ENCODE data around the gene CPSF3.
"Not testable (repeated sequence)": the region's sequence is repeated elsewhere in the genome, so short reads cannot be mapped to it uniquely, and the experiment has no call there.

The CPSF3 gene

DNA sequence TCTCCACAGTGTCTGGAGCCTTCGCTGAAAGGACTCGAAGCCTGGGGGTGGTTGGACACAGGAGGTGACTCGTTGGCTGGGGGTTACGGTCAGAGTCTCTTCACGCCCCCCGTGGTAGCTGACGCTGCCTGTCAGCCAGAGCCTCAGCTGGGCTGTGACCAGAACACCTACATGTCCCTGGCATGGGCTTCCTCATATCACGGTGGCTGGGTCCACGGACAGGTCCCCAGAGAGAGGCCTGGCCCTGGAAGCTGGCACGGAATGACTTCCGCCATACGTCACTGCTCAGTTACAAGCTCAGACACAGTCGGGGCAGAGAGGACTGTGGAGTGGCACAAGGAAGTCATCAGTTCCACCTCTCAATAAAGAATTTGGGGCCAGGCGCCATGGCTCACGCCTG lies 28.6 kb upstream of the CPSF3 start:
- no peak for DNase-seq (ENCODE audit: low spot score)

DNA sequence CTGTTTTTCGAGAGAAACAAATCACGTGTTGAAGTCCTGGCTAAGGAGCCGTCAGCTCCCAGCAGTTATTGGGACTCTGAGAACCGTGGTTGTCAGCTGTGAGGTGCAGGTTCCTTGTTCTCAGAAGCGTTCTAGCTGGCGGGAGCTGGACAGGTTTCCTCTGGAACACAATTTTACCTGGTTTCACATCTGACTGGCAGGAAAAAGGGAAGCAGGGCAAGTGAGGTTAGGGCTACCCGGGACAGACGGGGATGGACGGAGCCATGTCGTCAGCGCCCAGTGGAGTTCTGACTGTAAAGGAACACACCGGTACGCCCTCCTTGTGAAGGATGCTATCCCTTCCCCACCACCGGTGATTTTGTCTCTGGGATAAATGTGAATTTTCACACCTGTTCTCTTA lies 26.3 kb upstream of the CPSF3 start:
- DNase-seq (ENCODE audit: low spot score) = no peak

DNA sequence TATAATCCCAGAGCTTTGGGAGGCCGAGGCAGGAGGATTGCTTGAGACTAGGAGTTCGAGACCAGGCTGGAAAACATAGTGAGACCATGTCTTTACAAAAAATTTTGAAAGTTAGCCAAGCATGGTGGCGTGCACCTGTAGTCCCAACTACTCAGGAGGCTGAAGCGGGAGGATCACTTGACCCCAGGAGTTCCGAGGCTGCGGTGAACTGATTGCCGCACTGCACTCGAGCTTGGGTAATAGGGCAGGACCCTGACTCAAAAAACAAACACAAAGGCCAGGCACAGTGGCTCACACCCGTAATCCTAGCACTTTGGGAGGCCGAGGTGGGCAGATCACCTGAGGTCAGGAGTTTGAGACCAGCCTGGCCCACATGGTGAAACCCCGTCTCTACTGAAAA lies 25.2 kb upstream of the CPSF3 start:
- DNase-seq (ENCODE audit: low spot score) = not testable (repeated sequence)

DNA sequence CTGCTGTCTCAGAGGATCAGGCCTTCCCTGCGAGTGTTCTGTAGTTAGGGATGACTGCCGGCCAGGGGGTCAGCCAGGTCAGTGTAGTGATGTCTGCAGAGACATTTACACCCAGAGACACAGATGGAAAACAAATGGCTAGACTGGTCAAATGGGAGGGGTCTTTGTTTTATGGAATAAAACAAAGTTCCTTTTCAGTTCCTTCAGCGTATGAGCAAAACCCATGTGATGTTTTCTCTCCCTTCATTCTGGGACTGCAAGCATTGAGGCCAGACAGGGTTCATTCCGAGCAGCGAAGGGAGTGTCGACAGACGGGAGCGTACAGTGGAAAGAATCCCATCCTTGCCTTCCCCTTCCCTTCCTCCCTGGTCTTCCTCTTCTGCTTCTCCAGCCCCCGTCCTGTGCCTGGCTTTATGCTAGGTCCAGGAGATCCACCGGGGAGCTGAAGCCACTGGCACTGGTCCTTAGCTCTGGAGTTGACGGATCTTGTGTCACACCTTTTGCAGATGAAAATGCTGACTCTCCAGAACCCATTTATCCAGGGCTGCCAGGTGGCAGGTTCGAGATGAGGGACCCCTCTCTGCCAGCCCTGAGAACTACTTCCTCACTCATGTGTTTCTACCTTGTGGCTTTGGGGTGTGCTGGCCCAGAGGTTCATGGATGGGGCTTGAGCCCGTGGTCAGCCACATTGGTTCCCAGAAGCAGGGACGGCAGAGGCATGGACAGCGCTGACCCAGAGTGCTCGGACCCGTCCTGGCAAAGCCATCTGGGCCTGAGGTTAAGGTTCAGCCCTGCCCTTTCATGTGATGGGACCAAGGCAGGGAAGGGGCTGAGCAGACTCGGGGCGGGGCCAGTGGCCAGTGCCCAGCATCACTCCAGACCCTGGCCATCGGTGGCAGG lies 24.3 kb upstream of the CPSF3 start:
- no peak for DNase-seq (ENCODE audit: low spot score)

DNA sequence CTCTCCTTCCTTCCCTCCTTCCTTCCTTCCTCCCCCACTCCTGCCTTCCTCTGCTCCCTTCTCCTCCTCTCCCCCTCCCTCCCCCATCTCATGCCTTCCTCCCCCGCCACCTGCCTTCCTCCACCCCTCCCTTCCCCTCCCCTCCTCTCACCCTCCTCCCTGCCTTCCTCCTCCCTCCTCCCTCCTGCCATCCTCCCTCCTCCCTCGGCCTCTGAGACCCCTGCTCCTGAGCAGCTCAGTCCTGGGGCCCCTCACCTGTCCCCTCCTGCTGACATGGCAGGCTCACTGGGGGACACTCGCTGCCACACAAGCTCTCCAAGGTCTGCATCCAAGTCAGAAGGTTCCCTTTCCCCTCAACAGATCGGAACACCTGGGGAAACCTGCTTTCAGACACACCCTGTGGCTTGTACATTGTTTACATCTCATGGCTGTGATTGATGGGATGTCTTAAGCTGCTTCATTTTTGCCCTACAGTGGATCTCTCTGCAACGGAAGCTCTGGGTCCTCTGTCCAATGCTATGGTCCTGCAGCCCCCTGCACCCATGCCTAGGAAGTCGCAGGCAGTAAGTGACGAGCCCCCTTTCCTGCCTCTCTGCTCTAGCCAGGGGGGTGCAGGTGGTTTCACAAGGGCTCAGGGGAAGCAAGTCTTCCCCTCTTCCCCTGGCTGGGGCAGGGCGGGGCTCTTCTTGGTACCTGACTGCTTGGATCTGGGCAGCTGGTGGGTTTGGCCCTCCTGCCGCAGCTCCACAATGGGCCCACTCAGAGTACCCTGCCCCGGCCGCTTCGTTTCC lies 23.0 kb upstream of the CPSF3 start:
- no peak for DNase-seq (ENCODE audit: low spot score)

DNA sequence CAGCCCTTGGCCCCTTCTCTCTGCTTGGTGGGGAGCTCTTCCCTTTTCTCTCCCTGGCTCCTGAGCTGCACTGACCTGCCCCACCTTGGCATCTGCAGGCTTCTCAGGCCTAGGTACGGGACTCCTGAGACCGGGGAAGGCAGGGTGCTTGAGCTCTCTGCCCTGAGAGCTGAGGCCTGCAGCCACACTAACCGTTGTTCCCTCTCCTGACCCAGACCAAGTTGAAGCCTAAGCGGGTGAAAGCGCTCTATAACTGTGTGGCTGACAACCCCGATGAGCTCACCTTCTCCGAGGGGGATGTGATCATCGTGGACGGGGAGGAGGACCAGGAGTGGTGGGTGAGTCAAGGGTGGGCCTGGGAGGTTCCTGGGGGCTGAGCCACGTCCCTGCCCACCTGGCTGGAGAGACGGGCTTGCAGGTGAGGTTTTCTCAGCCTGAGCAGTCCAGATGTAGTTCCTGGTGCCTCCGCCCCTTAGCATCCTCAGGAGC lies 22.4 kb upstream of the CPSF3 start:
- no peak for DNase-seq (ENCODE audit: low spot score)

DNA sequence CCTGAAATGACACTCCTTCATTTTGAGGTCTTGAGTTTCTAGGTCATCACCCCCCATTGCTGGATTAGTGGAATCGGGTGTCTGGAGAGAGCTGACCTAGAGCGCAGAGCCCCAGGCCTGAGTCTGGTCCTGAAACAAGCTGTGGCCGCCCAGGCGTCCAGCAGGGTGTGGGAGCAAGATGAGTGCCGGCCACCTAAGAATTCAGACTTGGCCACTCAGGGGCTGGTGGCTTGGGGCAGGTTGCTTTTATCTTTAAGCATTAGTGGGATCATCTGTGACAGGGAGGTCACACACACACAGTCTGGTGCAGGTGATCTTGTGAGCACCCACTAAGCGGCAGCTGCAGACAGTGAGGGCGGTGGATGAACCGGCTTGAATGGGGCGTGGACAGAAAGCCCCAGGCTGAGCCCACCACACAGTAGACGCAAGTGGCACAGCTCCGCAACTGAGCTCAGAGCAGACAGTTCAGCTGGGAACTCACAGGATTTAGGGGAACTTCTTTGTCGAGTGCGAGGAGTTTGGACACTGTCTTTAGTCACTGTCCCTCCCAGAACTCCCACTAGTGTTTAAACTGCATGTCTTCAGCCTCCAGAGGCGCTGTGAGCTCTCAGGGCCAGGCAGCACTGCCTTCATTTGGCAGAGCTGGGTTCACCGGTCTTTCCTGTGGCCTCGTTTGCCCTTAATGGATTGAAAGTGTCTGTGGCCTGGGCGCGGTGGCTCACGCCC lies 21.6 kb upstream of the CPSF3 start:
- no peak for DNase-seq (ENCODE audit: low spot score)

DNA sequence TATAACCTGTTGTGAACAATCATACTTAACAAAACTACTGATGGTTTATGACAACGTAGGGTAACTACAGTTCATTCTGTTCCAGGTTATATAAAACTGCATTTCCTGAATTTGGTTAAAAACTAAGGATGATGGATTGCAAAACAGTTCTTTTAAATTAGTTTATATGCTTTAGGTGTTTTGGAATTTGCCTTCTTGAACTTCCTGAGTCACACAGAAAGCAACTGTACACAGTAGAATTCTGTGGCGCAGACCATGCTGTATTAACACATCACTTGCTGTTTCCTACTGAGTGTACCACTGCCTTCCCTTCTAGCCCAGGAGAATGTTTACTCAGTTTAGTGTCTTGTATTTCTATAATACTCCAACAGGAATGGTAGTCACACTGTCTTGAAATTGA lies 19.5 kb upstream of the CPSF3 start:
- no peak for DNase-seq (ENCODE audit: low spot score)

DNA sequence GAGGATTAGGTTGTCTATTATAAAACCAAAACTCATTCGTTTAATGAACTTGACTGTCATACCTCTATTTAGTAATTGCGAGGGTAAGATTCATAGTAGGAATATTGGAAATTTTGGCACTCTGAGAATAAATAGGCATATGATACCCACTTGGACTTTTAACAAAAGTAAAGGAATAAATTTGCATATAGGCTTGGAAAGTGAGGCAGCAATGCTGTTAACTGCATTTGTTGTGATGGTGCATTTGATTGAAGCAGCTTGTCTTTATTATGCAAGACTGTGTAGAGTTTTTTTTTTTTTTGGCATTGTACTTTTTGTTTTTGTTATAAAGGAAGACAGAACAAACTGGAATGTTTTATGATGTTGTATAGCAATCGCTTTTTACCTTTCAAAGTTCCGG lies 19.0 kb upstream of the CPSF3 start:
- DNase-seq (ENCODE audit: low spot score) = no peak

DNA sequence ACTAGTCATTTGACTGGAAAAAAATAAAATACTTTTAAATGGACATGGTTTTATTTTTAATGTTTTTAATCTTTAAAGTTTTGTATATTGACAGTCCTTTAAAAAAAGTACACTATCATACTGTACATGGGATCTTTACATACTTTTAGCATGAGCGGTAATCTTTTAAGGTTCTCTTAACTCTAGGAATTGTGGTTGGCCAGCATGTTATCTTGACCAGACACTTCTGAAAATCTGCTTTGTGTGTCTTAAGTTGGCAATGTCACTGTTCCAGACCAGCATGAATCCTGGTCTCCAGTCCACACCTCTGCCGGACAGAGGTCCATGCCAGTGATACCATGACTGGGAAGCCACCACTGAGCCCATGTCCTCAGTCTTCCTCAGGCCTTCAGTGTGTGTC lies 17.8 kb upstream of the CPSF3 start:
- DNase-seq (ENCODE audit: low spot score) = no peak

DNA sequence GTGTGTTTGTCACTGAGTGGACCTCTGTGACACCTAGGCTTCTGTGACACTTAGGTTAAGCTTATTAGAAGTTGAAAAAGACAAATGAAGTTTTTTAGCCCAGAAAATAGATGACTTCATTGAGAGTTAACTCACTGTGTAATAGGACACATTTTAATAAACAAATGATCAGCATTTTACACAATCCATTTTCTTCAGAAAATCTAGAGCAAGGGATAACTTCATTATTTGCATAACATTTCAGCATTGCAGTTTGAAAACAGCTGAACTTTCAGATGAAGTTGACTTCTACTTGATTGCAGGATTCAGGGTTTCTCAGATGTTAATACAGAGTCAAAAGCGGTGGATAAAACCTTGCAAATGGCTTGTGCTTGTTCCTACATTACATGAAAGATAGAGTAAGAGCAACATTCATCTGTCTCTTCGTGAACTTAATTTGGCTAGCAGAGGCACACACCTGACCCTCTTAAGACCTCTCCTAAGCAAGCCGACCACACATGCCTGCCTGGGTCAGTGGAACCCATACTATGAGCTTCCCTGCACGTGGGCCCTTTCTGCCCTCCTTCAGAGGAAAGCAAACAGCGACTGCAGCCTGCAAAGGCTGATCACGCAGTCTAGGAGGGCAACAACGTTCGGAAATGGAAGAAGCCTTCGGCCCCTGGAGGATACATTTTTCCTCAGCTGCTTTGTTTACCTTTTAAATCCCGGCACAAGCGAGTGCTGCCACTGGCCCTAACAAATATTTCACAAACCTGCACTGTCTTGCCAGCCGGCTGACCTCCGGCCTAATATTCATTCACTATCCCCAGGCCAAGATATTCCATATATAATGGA lies 16.7 kb upstream of the CPSF3 start:
- DNase-seq (ENCODE audit: low spot score) = no peak

DNA sequence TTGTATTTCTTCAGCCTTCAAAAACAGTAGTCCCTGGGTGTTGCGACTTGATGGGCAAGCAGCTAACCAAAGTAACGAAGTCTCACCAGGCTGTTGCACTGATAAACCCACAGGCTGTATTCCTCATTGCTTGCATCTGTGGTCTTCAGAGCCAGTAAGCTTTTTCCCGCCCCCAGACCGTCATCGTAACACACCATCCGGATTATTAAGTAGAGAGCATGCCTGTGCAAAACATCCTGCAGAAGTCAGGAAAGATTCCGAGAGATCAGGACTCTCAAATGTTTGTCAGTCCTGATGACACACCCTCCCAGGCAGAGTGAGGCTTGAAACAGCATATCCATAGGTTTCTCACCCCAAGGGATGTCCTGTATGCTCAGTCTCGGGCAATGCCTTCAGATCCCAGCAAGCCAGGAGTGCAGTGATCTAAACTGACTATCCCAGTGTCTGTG lies 16.1 kb upstream of the CPSF3 start:
- no peak for DNase-seq (ENCODE audit: low spot score)

DNA sequence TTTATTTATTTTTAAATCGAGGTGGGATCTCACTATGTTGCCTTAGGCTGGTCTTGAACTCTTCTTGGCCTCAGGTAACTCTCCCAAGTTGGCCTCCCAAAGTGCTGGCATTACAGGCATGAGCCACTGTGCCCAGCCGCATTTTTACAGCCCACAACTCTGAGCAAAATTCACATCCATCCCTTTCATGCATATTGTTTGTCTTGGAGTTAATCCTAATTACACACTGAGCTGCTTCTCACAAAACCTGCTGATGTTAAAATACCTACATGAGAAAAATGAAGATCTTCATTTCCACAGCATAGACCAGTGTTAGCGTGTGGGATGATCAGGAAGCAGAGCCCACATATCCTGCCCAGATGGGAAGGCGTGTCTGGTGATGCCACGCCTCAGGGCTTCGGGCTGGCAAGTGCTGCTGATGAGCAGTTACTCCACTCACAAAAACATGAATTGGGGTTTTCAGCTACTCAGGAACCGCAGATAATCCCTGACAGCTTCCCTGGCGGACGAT lies 14.8 kb upstream of the CPSF3 start:
- DNase-seq (ENCODE audit: low spot score) = no peak

DNA sequence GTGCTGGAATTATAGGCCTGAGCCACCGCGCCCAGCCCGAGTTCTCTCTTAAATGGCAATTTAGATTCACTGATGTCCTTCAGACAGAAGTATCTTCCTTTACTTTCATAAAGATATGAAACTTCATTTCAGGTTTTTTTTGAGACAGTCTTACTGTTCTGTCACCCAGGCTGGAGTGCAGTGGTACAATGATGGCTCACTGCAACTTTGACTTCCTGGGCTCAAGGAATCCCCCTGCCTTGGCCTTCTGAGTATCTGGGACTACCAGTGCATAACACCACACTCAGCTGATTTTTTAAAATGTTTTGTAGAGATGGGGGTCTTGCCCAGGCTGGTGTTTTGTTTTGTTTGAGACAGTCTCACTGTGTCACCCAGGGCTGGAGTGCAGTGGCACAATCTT lies 13.3 kb upstream of the CPSF3 start:
- no peak for DNase-seq (ENCODE audit: low spot score)

DNA sequence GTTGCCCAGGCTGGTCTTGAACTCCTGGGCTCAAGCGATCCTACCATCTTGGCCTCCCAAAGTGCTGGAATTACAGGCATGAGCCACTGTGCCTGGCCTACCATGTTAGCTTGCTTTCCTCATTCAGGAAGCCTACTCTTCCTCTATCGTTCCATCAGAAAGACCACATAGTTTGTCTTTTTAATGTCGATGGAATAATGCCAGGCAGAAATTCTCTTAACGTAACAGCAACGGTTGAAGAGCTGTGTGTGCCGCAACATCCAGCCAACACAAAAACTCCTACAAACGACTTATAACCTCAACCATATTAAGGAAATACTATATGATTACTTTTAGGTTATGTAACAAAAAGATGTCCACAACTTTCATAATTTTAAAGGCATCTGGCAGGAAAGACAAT lies 10.7 kb upstream of the CPSF3 start:
- no peak for DNase-seq (ENCODE audit: low spot score)

DNA sequence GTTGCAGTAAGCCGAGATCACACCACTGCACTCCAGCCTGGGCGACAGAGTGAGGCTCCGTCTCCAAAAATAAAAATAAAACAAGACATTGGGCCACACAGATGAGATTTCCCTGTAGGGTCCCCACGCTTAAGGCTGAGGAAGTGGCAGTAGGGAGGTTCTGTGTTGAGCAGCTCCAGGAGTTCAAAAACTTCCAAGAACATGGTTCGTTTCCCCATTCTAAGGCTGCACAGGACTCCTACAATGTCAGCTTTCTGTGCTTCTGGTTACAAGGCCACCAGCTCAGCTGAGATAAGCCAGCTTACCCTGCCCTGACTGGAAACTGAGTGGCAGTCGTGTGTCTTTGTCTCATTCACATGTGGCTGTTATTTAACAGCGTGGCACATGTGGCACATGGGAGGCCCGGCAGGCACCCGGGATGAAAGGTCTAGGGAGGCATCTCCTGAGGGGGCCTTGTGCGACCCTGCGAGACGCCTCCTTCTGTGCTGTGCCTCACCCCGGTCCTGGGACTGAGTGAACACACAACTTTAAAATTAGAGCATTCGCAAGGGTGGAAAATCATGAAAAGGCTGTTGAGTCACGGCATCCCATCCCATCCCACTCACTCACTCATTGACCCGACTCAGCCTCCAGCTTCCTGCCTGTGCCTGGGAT lies 7.8 kb upstream of the CPSF3 start:
- DNase-seq (ENCODE audit: low spot score) = no peak

DNA sequence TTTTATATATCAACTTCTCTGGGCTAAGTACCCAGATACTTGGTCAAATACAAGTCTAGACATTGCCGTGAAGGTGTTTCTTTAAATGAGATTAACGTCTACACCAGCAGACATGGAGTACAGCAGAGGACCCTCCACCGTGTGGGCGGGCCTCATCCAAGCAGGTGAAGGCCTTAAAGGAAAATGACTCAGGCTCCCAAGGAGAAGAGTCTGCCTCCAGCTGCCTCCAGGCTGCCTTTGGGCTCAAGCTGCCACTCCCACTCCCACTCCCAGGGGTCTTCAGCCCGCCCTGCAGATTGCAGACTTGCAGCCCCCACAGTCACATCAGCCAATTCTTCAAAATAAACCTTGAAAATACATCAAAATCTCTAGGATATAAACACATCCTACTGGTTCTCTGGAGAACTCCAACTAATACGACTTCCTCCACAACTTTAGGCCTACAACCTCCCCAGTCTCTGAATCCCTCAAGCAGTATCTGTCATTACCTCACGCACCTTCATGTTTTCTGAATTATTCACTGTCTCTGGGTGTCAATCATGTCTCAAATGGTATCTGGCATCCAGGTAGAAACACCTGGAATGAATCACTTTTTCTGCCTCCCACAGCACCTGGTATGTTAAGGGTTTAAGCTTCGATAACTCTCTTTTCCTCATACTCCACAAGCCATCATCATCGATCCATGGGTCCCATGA lies 7.0 kb upstream of the CPSF3 start:
- no peak for DNase-seq (ENCODE audit: low spot score)

DNA sequence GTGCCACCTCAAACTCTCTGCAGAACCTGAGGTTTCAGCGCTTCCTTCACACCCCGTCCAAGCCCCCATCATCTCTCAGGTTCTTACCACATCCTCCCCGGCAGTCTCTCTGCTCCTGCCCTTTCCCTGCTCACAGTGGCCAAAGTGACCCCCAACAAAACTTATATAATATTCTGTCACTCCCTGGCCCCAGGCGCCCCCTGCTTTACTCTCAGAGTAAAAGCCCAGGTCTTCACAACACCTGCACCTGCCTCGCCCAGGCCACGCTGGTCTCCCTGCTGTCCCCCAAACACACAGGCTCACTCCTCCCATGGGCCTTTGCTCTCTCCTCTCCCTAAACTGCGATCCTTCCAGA lies 6.5 kb upstream of the CPSF3 start:
- peak; percentile 50 for DNase-seq (ENCODE audit: low spot score)

DNA sequence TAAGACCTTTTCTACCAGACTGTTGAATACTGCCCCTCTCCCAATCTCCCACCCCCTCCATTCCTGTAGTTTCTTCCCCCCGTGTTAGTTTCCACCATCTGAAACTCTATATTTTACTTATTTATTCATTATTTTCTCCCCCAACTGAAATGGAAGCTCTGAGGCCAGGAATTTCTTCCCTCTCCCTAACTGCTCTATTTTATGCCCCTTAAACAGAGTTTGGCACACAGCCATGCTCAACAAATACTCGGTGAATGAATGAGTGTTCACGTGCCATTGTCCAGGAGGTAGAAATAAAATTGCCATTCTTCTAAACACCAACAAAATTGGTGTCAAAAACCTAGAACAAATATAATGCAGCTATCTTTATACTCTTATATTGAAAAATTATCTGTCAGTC lies 5.7 kb upstream of the CPSF3 start:
- DNase-seq (ENCODE audit: low spot score) = no peak

DNA sequence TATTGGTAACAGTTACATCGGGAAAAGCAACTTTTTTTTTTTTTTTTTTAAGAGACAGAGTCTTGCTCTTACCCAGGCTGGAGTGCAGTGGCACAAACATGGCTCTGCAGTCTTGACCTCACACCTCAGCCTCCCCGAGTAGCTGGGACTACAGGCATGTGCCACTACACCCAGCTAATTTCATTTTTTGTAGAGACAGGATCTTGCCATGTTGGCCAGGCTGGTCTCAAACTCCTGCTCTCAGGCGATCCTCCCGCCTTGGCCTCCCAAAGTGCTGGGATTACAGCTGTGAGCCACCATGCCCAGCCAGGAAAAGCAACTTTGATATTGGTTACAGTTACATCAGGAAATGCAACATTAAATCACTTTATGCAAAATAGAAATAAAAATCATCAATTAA lies 4.7 kb upstream of the CPSF3 start:
- DNase-seq (ENCODE audit: low spot score) = no peak
